Measurements from ENCODE around the gene WWOX. TPM values are rescaled to one million over a fixed set of nuclear protein-coding genes. Genes with fewer than 3 reads are reported as not detected.

Gene WWOX
- total RNA-seq, 1 experiment from 2014 or later, result 79.9 TPM

DNA sequence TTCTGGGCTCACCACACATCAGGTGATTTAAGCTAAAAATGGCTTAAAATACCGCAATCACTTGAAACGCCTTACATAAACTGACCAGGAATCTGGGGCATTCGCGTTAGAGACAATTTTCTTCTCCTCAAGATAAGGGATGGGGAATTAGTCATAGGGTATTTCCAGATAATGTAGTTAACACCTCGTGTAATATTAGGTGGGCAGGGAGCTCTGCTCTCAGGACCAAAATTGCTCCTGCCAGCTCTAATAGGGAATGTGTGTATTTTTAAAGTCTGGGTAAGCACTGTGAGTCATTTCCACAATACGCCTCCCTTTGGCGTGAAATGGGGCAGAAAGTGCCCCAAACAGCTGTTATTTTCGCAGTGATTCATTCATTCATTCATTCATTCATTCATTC, 1092.5 kb downstream of the WWOX start:
- Histone ChIP-seq H3K27ac (ENCODE audit: low read depth, low read length, poor library complexity, severe bottlenecking) (no peak overlapping the region), H3K9me3 (ENCODE audit: low read depth, low read length, poor library complexity, severe bottlenecking) (no peaks in the 10 kb centered on the region), H3K27me3 (replicated peaks; ENCODE audit: insufficient read depth, low read depth, low read length, poor library complexity) (no peaks in the 10 kb centered on the region), H3K36me3 (ENCODE audit: insufficient read depth, low read length, poor library complexity, severe bottlenecking) (no peaks in the 10 kb centered on the region), H3K4me3 (ENCODE audit: low read depth, low read length, poor library complexity, severe bottlenecking) (no peak overlapping the region), H3K4me1 (ENCODE audit: insufficient read depth, low read length, poor library complexity, severe bottlenecking) (no peaks in the 10 kb centered on the region)
- intact Hi-C loops (cut with micrococcal nuclease; ENCODE audit: unreplicated experiment), result no loop called here
- ChIA-PET CTCF (no interaction called here), POLR2A (ENCODE audit: low non-redundant PET) (no interaction called here)
- TF ChIP-seq EZH2 (IDR thresholded peaks at IDR 0.05; ENCODE audit: borderline replicate concordance, low read depth, low read length, poor library complexity, severe bottlenecking), result no peak
- no peak for TF ChIP-seq CTCF (conservative IDR thresholded peaks at IDR 0.05; ENCODE audit: low read depth, low read length)
- no peak for DNase-seq (ENCODE audit: low spot score)
- BruUV-seq (replicated peaks), result no TSS peak

DNA sequence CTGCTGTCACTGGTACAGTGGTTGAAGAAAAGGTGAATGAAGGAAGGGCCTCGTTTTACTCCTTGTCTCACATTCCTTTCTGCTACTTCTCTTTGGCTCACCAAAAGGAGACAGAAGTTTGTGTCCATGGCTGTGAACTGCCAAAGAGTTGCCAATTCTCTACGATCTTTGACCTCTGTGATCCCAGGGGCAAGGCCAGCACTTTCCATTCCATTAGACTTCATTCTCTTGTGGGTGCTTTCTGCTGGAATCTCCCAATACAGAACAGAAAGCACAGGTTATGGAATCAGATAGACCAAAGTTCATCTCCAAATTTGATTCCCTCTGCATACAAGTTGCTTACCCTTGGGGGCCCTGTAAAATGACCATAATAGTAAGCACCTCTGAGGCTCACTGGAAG, 1093.5 kb downstream of the WWOX start:
- H3K36me3 ChIP-seq (ENCODE audit: insufficient read depth, low read length, poor library complexity, severe bottlenecking), result no peaks in the 10 kb centered on the region
- CTCF ChIA-PET, result no interaction called here
- H3K4me3 ChIP-seq (ENCODE audit: low read depth, low read length, poor library complexity, severe bottlenecking), result no peak overlapping the region
- no peaks in the 10 kb centered on the region for H3K27me3 ChIP-seq (replicated peaks; ENCODE audit: insufficient read depth, low read depth, low read length, poor library complexity)
- no peaks in the 10 kb centered on the region for H3K9me3 ChIP-seq (ENCODE audit: low read depth, low read length, poor library complexity, severe bottlenecking)
- TF ChIP-seq CTCF (conservative IDR thresholded peaks at IDR 0.05; ENCODE audit: low read depth, low read length) (no peak), EZH2 (IDR thresholded peaks at IDR 0.05; ENCODE audit: borderline replicate concordance, low read depth, low read length, poor library complexity, severe bottlenecking) (no peak)
- no TSS peak for BruUV-seq (replicated peaks)
- DNase-seq (ENCODE audit: low spot score), result no peak
- H3K27ac ChIP-seq (ENCODE audit: low read depth, low read length, poor library complexity, severe bottlenecking), result no peak overlapping the region
- POLR2A ChIA-PET (ENCODE audit: low non-redundant PET), result no interaction called here
- intact Hi-C loops (cut with micrococcal nuclease; ENCODE audit: unreplicated experiment), result no loop called here
- no peaks in the 10 kb centered on the region for H3K4me1 ChIP-seq (ENCODE audit: insufficient read depth, low read length, poor library complexity, severe bottlenecking)

DNA sequence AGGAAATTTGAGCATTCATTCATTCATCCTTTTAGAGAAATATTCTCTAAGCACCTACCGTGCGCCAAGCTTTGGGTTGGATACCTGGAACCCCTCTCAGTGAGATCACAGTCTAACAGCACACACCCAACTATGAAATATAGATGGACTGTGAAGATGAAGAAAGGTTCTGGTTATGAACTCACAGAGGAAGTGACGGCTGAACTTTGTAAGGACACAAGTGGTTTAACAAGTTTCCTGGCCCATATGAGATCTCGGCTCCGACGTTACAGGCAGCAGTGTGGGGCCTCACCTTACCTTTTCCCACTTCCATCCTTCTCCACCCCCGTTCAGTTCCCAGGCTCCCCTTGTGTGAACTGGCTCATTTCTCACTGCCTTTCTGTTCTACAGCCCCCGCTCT, 1094.8 kb downstream of the WWOX start:
- CTCF ChIA-PET, result no interaction called here
- no peak for DNase-seq (ENCODE audit: low spot score)
- Histone ChIP-seq H3K27me3 (replicated peaks; ENCODE audit: insufficient read depth, low read depth, low read length, poor library complexity) (no peaks in the 10 kb centered on the region), H3K36me3 (ENCODE audit: insufficient read depth, low read length, poor library complexity, severe bottlenecking) (no peaks in the 10 kb centered on the region), H3K27ac (ENCODE audit: low read depth, low read length, poor library complexity, severe bottlenecking) (no peak overlapping the region), H3K9me3 (ENCODE audit: low read depth, low read length, poor library complexity, severe bottlenecking) (no peaks in the 10 kb centered on the region), H3K4me1 (ENCODE audit: insufficient read depth, low read length, poor library complexity, severe bottlenecking) (no peaks in the 10 kb centered on the region), H3K4me3 (ENCODE audit: low read depth, low read length, poor library complexity, severe bottlenecking) (no peak overlapping the region)
- TF ChIP-seq EZH2 (IDR thresholded peaks at IDR 0.05; ENCODE audit: borderline replicate concordance, low read depth, low read length, poor library complexity, severe bottlenecking) (no peak), CTCF (conservative IDR thresholded peaks at IDR 0.05; ENCODE audit: low read depth, low read length) (no peak)
- POLR2A ChIA-PET (ENCODE audit: low non-redundant PET), result no interaction called here
- no TSS peak for BruUV-seq (replicated peaks)
- intact Hi-C loops (cut with micrococcal nuclease; ENCODE audit: unreplicated experiment), result no loop called here

All from A673 (cell line).